LNCAP (cell line): Measurements from ENCODE around the gene ARGFX.

ENCODE experiments used
- TF ChIP-seq, protein P1 (sequence below): fragments of 450-650 bp; IDR thresholded peaks from 2 replicates; pipeline ENCODE4 v1.5.1; 2017; ENCODE audit warnings: mild to moderate bottlenecking

The ARGFX gene

DNA sequence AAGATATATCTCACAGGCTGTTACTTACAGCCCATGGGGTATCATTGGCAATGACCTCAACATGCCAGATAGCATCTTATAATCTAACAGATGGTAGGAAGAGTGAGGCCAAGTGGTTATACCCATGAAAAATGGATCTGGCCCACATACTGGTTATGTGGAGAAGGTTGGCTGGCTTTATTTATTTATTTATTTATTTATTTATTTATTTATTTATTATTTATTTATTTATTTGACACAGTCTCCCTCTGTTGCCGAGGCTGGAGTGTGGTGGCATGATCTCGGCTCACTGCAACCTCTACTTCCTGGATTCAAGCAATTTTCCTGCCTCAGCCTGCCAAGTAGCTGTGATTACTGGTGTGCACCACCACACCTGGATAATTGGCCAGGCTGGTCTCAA, 37.0 kb downstream of the ARGFX start:
- TF ChIP-seq, protein P1, sequence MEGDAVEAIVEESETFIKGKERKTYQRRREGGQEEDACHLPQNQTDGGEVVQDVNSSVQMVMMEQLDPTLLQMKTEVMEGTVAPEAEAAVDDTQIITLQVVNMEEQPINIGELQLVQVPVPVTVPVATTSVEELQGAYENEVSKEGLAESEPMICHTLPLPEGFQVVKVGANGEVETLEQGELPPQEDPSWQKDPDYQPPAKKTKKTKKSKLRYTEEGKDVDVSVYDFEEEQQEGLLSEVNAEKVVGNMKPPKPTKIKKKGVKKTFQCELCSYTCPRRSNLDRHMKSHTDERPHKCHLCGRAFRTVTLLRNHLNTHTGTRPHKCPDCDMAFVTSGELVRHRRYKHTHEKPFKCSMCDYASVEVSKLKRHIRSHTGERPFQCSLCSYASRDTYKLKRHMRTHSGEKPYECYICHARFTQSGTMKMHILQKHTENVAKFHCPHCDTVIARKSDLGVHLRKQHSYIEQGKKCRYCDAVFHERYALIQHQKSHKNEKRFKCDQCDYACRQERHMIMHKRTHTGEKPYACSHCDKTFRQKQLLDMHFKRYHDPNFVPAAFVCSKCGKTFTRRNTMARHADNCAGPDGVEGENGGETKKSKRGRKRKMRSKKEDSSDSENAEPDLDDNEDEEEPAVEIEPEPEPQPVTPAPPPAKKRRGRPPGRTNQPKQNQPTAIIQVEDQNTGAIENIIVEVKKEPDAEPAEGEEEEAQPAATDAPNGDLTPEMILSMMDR, result no peak

DNA sequence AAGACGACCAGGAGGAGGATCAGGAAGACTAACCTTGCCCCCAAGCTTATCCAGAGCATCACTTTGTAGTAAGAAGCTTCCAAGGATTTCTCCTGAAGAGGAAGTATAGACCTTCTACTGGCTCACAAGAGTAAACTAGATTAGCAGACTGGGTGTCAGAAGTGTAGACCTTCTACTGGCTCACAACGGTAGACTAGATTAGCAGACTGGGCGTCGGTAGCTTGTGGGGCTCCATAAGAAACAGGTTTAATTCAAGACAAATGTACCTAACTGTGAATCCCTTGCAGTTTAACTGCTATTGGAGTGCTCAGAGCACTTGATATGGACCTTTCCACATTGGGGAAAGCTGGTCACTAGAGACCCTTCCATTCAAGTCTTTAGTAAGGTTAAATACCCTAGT, 38.4 kb downstream of the ARGFX start:
- TF ChIP-seq, protein P1, result no peak
